Upper lobe of left lung (tissue), 6 donors: Measurements from ENCODE around the gene GJB6. TPM values are rescaled to one million over a fixed set of nuclear protein-coding genes. Genes with fewer than 3 reads are reported as not detected.

ENCODE experiments used
- ATAC-seq, 2 donors: fragments of 200-7000 bp; cut with Tn5 transposase; one replicate each; pipeline ENCODE4 v1.9.1; 2022; ENCODE audit warnings: mild to moderate bottlenecking in 2 of 2, moderate library complexity in 2 of 2; ENCODE audit not compliant: low FRiP score in 2 of 2
- DNase-seq, 2 donors: peaks; one replicate each; pipeline ENCODE4 v3.0.0-alpha.2; 2019 to 2020
- H3K27ac ChIP-seq, 4 donors: fragments of 200-600 bp; sonication (generic); one replicate each; pipeline ENCODE4 v1.5.1; 2016 to 2019
- H3K27me3 ChIP-seq, 4 donors: fragments of 200-600 bp; sonication (generic); one replicate each; pipeline ENCODE4 v1.5.1; 2017 to 2019
- H3K36me3 ChIP-seq, 4 donors: fragments of 200-600 bp; sonication (generic); one replicate each; pipeline ENCODE4 v1.5.1; 2016 to 2019
- H3K4me1 ChIP-seq, 4 donors: fragments of 200-600 bp; sonication (generic); one replicate each; pipeline ENCODE4 v1.5.1; 2018 to 2019
- H3K4me3 ChIP-seq, 4 donors: fragments of 200-600 bp; sonication (generic); one replicate each; pipeline ENCODE4 v1.5.1; 2017 to 2019; ENCODE audit warnings: mild to moderate bottlenecking in 2 of 4, moderate library complexity in 1 of 4
- H3K9me3 ChIP-seq, 4 donors: fragments of 200-600 bp; sonication (generic); one replicate each; pipeline ENCODE4 v1.5.1; 2018 to 2019
- EP300 ChIP-seq, 4 donors: sonication (generic); formaldehyde crosslinking; IDR thresholded peaks; one replicate each; pipeline ENCODE4 v1.5.1; 2017; ENCODE audit warnings: antibody characterized with exemption in 4 of 4, control low read depth in 2 of 4
- POLR2A ChIP-seq, 4 donors: fragments of 450-650 bp; IDR thresholded peaks; one replicate each; pipeline ENCODE4 v1.5.1; 2016 to 2017; ENCODE audit warnings: antibody characterized with exemption in 4 of 4, mild to moderate bottlenecking in 2 of 4
- POLR2AphosphoS5 ChIP-seq, 2 donors: sonication (generic); formaldehyde crosslinking; IDR thresholded peaks; one replicate each; pipeline ENCODE4 v1.5.1; 2017; ENCODE audit warnings: antibody characterized with exemption in 2 of 2
- WGBS, 2 donors: methylation state at CpG; one replicate each; pipeline ENCODE4 v1.1.5; 2017 to 2018; 5-methylcytosine and 5-hydroxymethylcytosine counted together
- total RNA-seq, 6 donors: library from RNA; depleted of rRNA in 4 of 6; stranded (reverse); fragments of >200 nt in 4 of 6; gene quantifications; one replicate each; pipeline versions ENCODE4 v1.1.0 to v1.2.1, GENCODE V29; 2016 to 2021
- TF ChIP-seq, protein P1 (sequence below), 6 experiments: fragments of 450-650 bp in 4 of 6; fragments of 200-600 bp in 2 of 6; sonication (generic) in 2 of 6; IDR thresholded peaks; one replicate each; pipeline ENCODE4 v1.5.1; 2016 to 2019; ENCODE audit warnings: antibody characterized with exemption in 6 of 6
- donor health status: DM: no; HTN: no; CAD: no; lungs with moderate emphysema.
- donor health status: DM: no; HTN: yes; CAD: no; lungs with severe emphysema.

The GJB6 gene
- total RNA-seq, 6 donors from 2014 or later, result not detected

DNA sequence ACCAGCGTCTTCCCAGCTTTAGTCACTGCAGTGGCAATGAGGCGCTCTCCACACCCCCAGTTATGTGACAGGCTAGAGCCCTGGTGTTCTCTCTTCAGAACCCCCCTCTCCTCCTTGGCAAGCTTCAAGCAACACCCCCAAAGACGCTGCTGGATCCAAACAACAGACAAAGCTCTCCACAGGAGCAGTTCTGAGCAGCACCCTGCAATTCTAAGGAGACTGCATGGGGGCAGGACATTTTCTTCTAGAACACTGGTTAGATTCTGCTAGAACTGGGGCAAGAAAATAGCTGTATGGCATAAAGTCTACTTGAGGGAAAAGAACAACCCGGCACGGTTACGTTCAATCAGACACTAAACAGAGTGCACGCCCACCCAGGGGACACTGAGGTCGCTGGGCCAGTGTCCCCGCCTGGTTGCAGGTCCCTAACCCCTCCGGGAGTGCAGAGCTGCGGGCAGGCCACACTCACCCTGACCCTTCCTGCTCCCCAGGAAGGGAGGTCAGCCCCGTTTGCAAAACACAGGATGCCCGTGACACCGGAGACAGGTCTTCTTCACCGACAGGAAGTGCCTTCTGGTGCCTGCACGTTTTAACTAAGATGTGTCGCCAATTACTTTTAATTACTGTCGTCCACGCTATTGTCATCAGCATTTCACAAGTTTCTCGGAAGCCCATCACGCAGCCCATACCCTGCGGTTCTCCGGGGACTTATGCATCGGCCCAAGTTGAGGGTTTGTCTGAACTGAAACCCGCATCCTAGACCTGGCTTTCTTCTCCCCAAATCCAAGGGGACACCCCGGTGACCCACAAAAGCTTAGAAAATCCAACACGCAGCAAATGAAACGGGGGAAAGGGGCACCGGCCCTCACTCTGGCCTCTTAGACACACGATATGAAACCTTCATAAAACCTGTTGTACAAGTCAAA is 943 bp downstream of the GJB6 start:
- H3K36me3 ChIP-seq, result no peaks in the 10 kb centered on the region
- H3K27ac ChIP-seq, result no peak overlapping the region
- TF ChIP-seq POLR2AphosphoS5 (IDR thresholded peaks at IDR 0.05) (no peak), EP300 (IDR thresholded peaks at IDR 0.05) (no peak)
- peak overlapping the region in 3 of 4 donors; percentile 34 to 43 (median 40) for H3K4me3 ChIP-seq
- 22 to 44% methylated on average over 18 to 30 of the region's 30 CpGs for WGBS, 2 donors
- H3K4me1 ChIP-seq, result peaks cover 9 to 13% (median 12%) of the 10 kb centered on the region in 4 donors
- H3K9me3 ChIP-seq, result no peaks in the 10 kb centered on the region
- H3K27me3 ChIP-seq, result peaks cover 0 to 22% (median 8%) of the 10 kb centered on the region in 4 donors
- DNase-seq, result peak in 1 of 2 donors; percentile 38
- peak in 1 of 2 donors; percentile 23 for ATAC-seq

DNA sequence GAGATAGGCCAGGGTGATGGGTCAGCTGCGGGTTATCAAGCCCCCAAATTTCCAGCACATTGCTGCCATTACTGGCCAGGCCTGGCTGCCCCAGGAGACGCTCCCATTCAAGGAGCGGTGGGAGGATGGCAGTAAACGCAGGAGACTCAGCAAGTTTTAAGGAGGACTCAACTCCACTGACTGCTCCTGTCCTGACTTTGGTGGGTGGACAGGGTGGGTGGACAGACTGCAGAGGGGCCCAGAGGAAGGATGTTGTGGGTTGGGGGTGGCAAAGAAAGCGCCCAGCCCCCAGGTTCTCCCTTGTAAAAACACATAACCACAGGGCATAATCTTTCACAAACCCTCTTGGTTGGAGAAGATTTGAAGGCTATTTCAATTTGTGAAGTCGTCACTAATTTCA is 4.4 kb downstream of the GJB6 start:
- ATAC-seq, result no peak
- TF ChIP-seq, protein P1, sequence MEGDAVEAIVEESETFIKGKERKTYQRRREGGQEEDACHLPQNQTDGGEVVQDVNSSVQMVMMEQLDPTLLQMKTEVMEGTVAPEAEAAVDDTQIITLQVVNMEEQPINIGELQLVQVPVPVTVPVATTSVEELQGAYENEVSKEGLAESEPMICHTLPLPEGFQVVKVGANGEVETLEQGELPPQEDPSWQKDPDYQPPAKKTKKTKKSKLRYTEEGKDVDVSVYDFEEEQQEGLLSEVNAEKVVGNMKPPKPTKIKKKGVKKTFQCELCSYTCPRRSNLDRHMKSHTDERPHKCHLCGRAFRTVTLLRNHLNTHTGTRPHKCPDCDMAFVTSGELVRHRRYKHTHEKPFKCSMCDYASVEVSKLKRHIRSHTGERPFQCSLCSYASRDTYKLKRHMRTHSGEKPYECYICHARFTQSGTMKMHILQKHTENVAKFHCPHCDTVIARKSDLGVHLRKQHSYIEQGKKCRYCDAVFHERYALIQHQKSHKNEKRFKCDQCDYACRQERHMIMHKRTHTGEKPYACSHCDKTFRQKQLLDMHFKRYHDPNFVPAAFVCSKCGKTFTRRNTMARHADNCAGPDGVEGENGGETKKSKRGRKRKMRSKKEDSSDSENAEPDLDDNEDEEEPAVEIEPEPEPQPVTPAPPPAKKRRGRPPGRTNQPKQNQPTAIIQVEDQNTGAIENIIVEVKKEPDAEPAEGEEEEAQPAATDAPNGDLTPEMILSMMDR (IDR thresholded peaks at IDR 0.05), result no peak
- TF ChIP-seq POLR2A (IDR thresholded peaks at IDR 0.05), result no peak
- no peak for TF ChIP-seq EP300 (IDR thresholded peaks at IDR 0.05)
- no peak for TF ChIP-seq POLR2AphosphoS5 (IDR thresholded peaks at IDR 0.05)
- 61 to 70% methylated on average over 6 of the region's 6 CpGs for WGBS, 2 donors
- no peak for DNase-seq
- Histone ChIP-seq H3K4me3 (no peak overlapping the region), H3K27ac (no peak overlapping the region), H3K27me3 (peaks cover 0 to 18% (median 6%) of the 10 kb centered on the region in 4 donors), H3K36me3 (no peaks in the 10 kb centered on the region), H3K4me1 (peaks cover 9 to 13% (median 12%) of the 10 kb centered on the region in 4 donors), H3K9me3 (no peaks in the 10 kb centered on the region)

DNA sequence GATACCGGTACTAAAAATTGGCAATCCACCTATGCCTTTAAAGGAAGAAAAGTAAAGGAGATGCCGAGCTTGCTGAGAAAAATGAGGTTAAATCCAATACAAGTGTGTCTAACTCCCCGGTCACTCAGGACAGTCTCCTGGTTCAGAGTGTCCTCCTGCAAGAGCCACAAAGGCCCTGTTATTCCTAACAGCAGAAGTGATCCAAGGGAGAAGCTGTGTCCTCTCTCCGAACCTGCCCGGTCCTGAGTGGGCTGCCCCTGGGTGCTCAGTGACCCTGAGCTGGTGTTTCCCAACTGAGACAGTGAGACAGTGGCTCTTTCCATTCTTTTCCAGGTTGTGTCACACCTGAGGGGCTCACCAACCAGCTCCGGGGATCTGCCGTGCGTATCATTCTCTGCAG is 4.8 kb downstream of the GJB6 start:
- peaks cover 0 to 14% (median 3%) of the 10 kb centered on the region in 4 donors for H3K27me3 ChIP-seq
- peaks cover 8 to 10% (median 9%) of the 10 kb centered on the region in 4 donors for H3K4me1 ChIP-seq
- TF ChIP-seq EP300 (IDR thresholded peaks at IDR 0.05) (no peak), POLR2A (IDR thresholded peaks at IDR 0.05) (no peak), POLR2AphosphoS5 (IDR thresholded peaks at IDR 0.05) (no peak)
- WGBS, 2 donors, result 86 to 92% methylated on average over 5 to 8 of the region's 8 CpGs
- no peak overlapping the region for H3K4me3 ChIP-seq
- H3K27ac ChIP-seq, result no peak overlapping the region
- H3K9me3 ChIP-seq, result no peaks in the 10 kb centered on the region
- ATAC-seq (no peak), DNase-seq (no peak)
- no peaks in the 10 kb centered on the region for H3K36me3 ChIP-seq

DNA sequence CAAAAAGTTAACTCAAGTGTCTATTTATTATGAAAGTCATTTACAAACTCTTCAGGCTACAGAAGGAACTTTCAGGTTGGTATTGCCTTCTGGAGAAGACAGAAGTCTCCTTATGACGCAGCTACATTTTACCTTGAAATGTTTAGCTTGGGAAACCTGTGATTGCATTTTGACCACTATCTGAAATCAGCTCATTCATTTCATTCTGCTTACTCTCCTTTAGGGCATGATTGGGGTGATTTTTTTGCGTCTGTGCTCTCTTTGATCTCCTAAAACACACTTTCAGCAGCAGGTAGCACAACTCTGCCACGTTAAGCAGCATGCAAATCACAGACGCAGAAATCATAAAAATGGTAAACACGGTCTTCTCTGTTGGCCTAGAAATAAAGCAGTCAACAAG is 9.6 kb downstream of the GJB6 start:
- Histone ChIP-seq H3K4me1 (no peaks in the 10 kb centered on the region), H3K36me3 (no peaks in the 10 kb centered on the region), H3K4me3 (no peak overlapping the region), H3K9me3 (no peaks in the 10 kb centered on the region), H3K27ac (no peak overlapping the region), H3K27me3 (no peaks in the 10 kb centered on the region)
- DNase-seq, result no peak
- no peak for ATAC-seq
- no peak for TF ChIP-seq POLR2AphosphoS5 (IDR thresholded peaks at IDR 0.05)
- TF ChIP-seq, protein P1 (IDR thresholded peaks at IDR 0.05), result no peak
- 74 to 78% methylated on average over 5 of the region's 5 CpGs for WGBS, 2 donors

DNA sequence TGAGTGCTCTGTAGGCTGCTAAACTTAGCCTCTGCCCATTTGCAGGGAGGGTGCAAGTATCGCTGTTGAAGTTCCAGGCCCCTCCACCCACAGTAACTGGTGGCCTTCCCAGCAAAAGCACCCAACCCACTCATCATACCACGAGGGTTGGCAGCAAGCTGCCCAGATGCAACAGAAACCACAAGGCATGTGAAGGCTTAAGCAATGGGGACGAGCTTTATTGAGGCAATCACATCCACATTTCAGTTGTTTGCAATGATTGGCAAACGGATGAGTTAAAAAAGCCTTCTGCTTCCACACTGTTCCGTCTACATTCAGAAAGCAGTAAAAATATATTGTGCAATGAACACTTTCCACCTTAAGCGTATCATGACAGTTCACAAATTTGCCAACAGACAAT is 10.3 kb downstream of the GJB6 start:
- WGBS, 2 donors, result 56 to 74% methylated on average over 4 to 6 of the region's 6 CpGs
- H3K27ac ChIP-seq, result no peak overlapping the region
- peak in 1 of 2 donors; percentile 53 for DNase-seq
- TF ChIP-seq POLR2A (IDR thresholded peaks at IDR 0.05) (peak in 1 of 4 donors; percentile 39), EP300 (IDR thresholded peaks at IDR 0.05) (peak in 1 of 4 donors; percentile 71), POLR2AphosphoS5 (IDR thresholded peaks at IDR 0.05) (peak; percentile 36 to 47)
- TF ChIP-seq, protein P1 (IDR thresholded peaks at IDR 0.05), result no peak
- no peaks in the 10 kb centered on the region for H3K9me3 ChIP-seq
- H3K4me3 ChIP-seq, result no peak overlapping the region
- no peaks in the 10 kb centered on the region for H3K4me1 ChIP-seq
- no peaks in the 10 kb centered on the region for H3K27me3 ChIP-seq
- peak in 1 of 2 donors; percentile 49 for ATAC-seq
- no peaks in the 10 kb centered on the region for H3K36me3 ChIP-seq
